Upper lobe of left lung (tissue), 6 donors: Measurements from ENCODE around the gene ZNF337. TPM values are rescaled to one million over a fixed set of nuclear protein-coding genes. Genes with fewer than 3 reads are reported as not detected.
"Not testable (repeated sequence)": the region's sequence is repeated elsewhere in the genome, so short reads cannot be mapped to it uniquely, and the experiment has no call there.

Experiments
- ATAC-seq, 2 donors: fragments of 200-7000 bp; cut with Tn5 transposase; one replicate each; pipeline ENCODE4 v1.9.1; 2022; ENCODE audit warnings: mild to moderate bottlenecking in 2 of 2, moderate library complexity in 2 of 2; ENCODE audit not compliant: low FRiP score in 2 of 2
- DNase-seq, 2 donors: peaks; one replicate each; pipeline ENCODE4 v3.0.0-alpha.2; 2019 to 2020
- H3K27ac ChIP-seq, 4 donors: fragments of 200-600 bp; sonication (generic); one replicate each; pipeline ENCODE4 v1.5.1; 2016 to 2019
- H3K27me3 ChIP-seq, 4 donors: fragments of 200-600 bp; sonication (generic); one replicate each; pipeline ENCODE4 v1.5.1; 2017 to 2019
- H3K36me3 ChIP-seq, 4 donors: fragments of 200-600 bp; sonication (generic); one replicate each; pipeline ENCODE4 v1.5.1; 2016 to 2019
- H3K4me1 ChIP-seq, 4 donors: fragments of 200-600 bp; sonication (generic); one replicate each; pipeline ENCODE4 v1.5.1; 2018 to 2019
- H3K4me3 ChIP-seq, 4 donors: fragments of 200-600 bp; sonication (generic); one replicate each; pipeline ENCODE4 v1.5.1; 2017 to 2019; ENCODE audit warnings: mild to moderate bottlenecking in 2 of 4, moderate library complexity in 1 of 4
- H3K9me3 ChIP-seq, 4 donors: fragments of 200-600 bp; sonication (generic); one replicate each; pipeline ENCODE4 v1.5.1; 2018 to 2019
- EP300 ChIP-seq, 4 donors: sonication (generic); formaldehyde crosslinking; IDR thresholded peaks; one replicate each; pipeline ENCODE4 v1.5.1; 2017; ENCODE audit warnings: antibody characterized with exemption in 4 of 4, control low read depth in 2 of 4
- POLR2A ChIP-seq, 4 donors: fragments of 450-650 bp; IDR thresholded peaks; one replicate each; pipeline ENCODE4 v1.5.1; 2016 to 2017; ENCODE audit warnings: antibody characterized with exemption in 4 of 4, mild to moderate bottlenecking in 2 of 4
- POLR2AphosphoS5 ChIP-seq, 2 donors: sonication (generic); formaldehyde crosslinking; IDR thresholded peaks; one replicate each; pipeline ENCODE4 v1.5.1; 2017; ENCODE audit warnings: antibody characterized with exemption in 2 of 2
- WGBS, 2 donors: methylation state at CpG; one replicate each; pipeline ENCODE4 v1.1.5; 2017 to 2018; 5-methylcytosine and 5-hydroxymethylcytosine counted together
- total RNA-seq, 6 donors: library from RNA; depleted of rRNA in 4 of 6; stranded (reverse); fragments of >200 nt in 4 of 6; gene quantifications; one replicate each; pipeline versions ENCODE4 v1.1.0 to v1.2.1, GENCODE V29; 2016 to 2021
- TF ChIP-seq, protein P1 (sequence below), 6 experiments: fragments of 450-650 bp in 4 of 6; fragments of 200-600 bp in 2 of 6; sonication (generic) in 2 of 6; IDR thresholded peaks; one replicate each; pipeline ENCODE4 v1.5.1; 2016 to 2019; ENCODE audit warnings: antibody characterized with exemption in 6 of 6
- donor health status: DM: no; HTN: no; CAD: no; lungs with moderate emphysema.
- donor health status: DM: no; HTN: yes; CAD: no; lungs with severe emphysema.

Gene ZNF337
- total RNA-seq, 6 donors from 2014 or later: 10.8 to 41.9 (median 14.5) TPM

DNA sequence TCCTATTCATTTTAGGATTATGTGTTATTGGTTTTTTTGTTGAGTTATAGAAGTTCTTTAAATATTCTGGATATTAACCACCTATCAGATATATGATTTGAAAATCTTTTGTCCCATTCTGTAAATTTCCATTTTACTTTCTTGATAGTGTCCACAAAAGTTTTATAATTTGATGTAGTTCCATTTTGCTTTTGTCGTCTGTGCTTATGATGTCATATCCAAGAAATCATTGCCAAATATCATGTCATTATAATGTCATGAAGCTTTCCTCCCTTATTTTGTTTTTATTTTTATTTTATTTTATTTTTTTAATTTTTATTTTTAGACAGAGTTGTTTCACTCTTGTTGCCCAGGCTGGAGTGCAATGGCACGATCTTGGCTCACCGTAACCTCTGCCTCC is 51.8 kb downstream of the ZNF337 start:
- 98 to 99% methylated on average over 3 of the region's 3 CpGs for WGBS, 2 donors
- TF ChIP-seq EP300 (IDR thresholded peaks at IDR 0.05) (no peak), POLR2AphosphoS5 (IDR thresholded peaks at IDR 0.05) (no peak), POLR2A (IDR thresholded peaks at IDR 0.05) (no peak)
- TF ChIP-seq, protein P1, sequence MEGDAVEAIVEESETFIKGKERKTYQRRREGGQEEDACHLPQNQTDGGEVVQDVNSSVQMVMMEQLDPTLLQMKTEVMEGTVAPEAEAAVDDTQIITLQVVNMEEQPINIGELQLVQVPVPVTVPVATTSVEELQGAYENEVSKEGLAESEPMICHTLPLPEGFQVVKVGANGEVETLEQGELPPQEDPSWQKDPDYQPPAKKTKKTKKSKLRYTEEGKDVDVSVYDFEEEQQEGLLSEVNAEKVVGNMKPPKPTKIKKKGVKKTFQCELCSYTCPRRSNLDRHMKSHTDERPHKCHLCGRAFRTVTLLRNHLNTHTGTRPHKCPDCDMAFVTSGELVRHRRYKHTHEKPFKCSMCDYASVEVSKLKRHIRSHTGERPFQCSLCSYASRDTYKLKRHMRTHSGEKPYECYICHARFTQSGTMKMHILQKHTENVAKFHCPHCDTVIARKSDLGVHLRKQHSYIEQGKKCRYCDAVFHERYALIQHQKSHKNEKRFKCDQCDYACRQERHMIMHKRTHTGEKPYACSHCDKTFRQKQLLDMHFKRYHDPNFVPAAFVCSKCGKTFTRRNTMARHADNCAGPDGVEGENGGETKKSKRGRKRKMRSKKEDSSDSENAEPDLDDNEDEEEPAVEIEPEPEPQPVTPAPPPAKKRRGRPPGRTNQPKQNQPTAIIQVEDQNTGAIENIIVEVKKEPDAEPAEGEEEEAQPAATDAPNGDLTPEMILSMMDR (IDR thresholded peaks at IDR 0.05): no peak
- DNase-seq: no peak
- Histone ChIP-seq H3K27ac (no peak overlapping the region), H3K9me3 (no peaks in the 10 kb centered on the region), H3K4me3 (no peak overlapping the region), H3K4me1 (no peaks in the 10 kb centered on the region), H3K36me3 (no peaks in the 10 kb centered on the region), H3K27me3 (no peaks in the 10 kb centered on the region)
- no peak for ATAC-seq

DNA sequence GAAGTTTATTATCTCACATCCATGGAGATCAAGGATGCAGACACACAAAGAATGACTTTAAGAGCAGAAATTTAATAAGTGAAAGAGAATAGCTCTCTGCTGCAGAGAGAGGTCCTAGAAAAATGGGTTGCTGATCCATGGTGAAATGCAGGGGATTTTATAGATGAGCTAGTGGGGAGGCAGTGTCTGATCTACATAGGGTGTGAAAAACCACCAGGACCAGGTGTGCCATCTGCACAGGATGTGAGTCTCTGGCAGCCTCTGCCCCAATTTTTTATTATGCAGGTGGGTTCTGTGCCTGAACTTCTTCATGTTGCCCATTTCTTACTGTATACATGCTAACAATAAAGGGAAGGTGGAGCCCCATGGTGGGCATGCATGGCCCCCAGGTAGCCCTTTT is 52.9 kb downstream of the ZNF337 start:
- TF ChIP-seq EP300 (IDR thresholded peaks at IDR 0.05) (no peak), POLR2A (IDR thresholded peaks at IDR 0.05) (no peak)
- ATAC-seq: no peak
- Histone ChIP-seq H3K27me3 (no peaks in the 10 kb centered on the region), H3K27ac (no peak overlapping the region), H3K36me3 (no peaks in the 10 kb centered on the region), H3K9me3 (no peaks in the 10 kb centered on the region), H3K4me1 (no peaks in the 10 kb centered on the region), H3K4me3 (no peak overlapping the region)
- DNase-seq: no peak

DNA sequence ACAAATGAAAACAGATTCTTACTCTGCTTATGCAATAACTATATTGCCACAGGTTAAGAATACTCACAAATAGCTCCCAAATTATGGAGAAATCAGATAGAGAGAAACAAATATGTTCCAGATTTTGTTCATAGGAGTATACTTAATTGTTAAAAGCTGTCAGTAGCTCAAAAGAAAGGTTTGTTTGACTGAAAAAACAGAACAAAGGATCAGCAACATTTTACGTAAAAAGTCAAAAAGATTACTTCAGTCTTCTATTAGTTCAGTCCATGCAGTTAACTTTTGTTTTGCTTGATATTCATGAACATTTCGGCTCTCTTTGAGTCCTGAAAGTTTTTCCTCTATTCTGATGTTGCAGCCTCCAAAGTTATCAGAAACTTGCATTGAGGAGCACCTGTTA is 59.4 kb downstream of the ZNF337 start:
- H3K36me3 ChIP-seq: peaks cover 0 to 3% (median 1%) of the 10 kb centered on the region in 4 donors
- no peaks in the 10 kb centered on the region for H3K27me3 ChIP-seq
- no peaks in the 10 kb centered on the region for H3K9me3 ChIP-seq
- TF ChIP-seq, protein P1 (IDR thresholded peaks at IDR 0.05): no peak
- no peak for TF ChIP-seq POLR2AphosphoS5 (IDR thresholded peaks at IDR 0.05)
- TF ChIP-seq EP300 (IDR thresholded peaks at IDR 0.05): no peak
- no peak for TF ChIP-seq POLR2A (IDR thresholded peaks at IDR 0.05)
- H3K4me3 ChIP-seq: no peak overlapping the region
- no peak for DNase-seq
- no peak overlapping the region for H3K27ac ChIP-seq
- ATAC-seq: no peak
- H3K4me1 ChIP-seq: no peaks in the 10 kb centered on the region
- 92 to 94% methylated on average over 2 of the region's 2 CpGs for WGBS, 2 donors

DNA sequence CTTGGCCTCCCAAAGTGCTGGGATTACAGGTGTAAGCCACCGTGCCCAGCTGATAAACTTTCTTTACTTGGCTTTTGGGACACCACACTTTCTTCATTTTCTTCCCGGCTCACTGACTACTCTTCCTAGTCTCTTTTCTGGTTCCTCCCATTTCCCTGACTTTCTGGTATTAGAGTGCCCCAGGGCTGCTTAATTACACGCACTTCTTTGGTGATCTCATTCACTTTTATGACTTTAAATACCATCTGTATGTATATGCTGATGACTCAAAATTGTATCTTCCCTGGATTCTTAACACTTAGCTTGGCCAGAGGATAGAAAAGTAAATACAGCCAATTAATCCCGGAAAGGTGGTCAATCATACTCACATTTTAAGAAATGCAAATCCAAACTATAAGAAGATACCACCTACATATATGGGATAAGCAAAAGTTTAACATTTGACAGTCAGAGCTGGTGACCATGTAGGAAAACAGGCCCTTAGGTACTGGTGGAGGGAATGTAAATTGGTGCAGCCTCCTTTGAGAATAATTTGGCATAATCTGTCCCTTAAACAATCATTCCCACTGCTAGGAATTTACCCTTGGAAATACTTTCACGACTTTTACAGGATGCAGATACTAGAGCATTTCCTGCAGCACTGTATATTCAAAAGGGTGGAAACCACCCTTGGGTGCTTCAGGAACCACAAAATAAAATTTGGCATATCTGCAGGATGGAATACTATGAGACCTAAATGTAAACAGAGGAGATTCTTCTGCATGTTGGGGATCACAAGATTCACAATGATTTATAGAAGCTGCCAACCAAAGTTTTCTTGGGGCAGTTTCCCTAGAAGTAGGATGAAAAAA is 63.5 kb downstream of the ZNF337 start:
- H3K36me3 ChIP-seq: peaks cover 0 to 3% (median 1%) of the 10 kb centered on the region in 4 donors
- no peak overlapping the region for H3K4me3 ChIP-seq
- no peak for ATAC-seq
- H3K27me3 ChIP-seq: no peaks in the 10 kb centered on the region
- no peaks in the 10 kb centered on the region for H3K4me1 ChIP-seq
- H3K27ac ChIP-seq: no peak overlapping the region
- 76 to 81% methylated on average over 5 of the region's 5 CpGs for WGBS, 2 donors
- no peaks in the 10 kb centered on the region for H3K9me3 ChIP-seq
- DNase-seq: no peak
- TF ChIP-seq EP300 (IDR thresholded peaks at IDR 0.05) (no peak), POLR2AphosphoS5 (IDR thresholded peaks at IDR 0.05) (no peak), POLR2A (IDR thresholded peaks at IDR 0.05) (no peak)
- TF ChIP-seq, protein P1 (IDR thresholded peaks at IDR 0.05): no peak

DNA sequence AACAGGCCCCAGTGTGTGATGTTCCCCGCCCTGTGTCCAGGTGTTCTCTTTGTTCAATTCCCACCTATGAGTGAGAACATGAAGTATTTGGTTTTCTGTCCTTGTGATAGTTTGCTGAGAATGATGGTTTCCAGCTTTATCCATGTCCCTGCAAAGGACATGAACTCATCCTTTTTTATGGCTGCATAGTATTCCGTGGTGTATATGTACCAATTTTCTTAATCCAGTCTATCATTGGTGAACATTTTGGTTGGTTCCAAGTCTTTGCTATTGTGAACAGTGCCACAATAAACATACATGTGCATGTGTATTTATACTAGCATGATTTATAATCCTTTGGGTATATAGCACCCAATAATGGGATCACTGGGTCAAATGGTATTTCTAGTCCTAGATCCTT is 66.0 kb downstream of the ZNF337 start:
- H3K9me3 ChIP-seq, H3K27me3 ChIP-seq, ATAC-seq, H3K36me3 ChIP-seq, H3K4me1 ChIP-seq, H3K27ac ChIP-seq, DNase-seq, H3K4me3 ChIP-seq: not testable (repeated sequence)
- 96 to 97% methylated on average over 2 of the region's 2 CpGs for WGBS, 2 donors
